ENCODE results near the gene ZSWIM8.

GRCh38 chr10:73772281-73773151, 12.9 kb upstream of the ZSWIM8 start:
- no peak for TF ChIP-seq E2F4 (CRISPR knock-in tag; IDR thresholded peaks at IDR 0.05; ENCODE audit: borderline replicate concordance, low read depth)
- no peak for TF ChIP-seq CTCF (IDR thresholded peaks at IDR 0.05)
- TF ChIP-seq MLX (CRISPR knock-in tag; IDR thresholded peaks at IDR 0.05): no peak
- no peak for TF ChIP-seq NFYB (CRISPR knock-in tag; conservative IDR thresholded peaks at IDR 0.05; ENCODE audit: low read depth)

All from WTC11 (cell line).